Parathyroid adenoma (tissue), 2 donors: ENCODE data around the gene BLVRB.
"Not testable (repeated sequence)": the region's sequence is repeated elsewhere in the genome, so short reads cannot be mapped to it uniquely, and the experiment has no call there.

ENCODE experiments used
- H2AFZ ChIP-seq: fragments of 300-600 bp; sonication (generic); one replicate; pipeline ENCODE4 v1.7.0; 2017; ENCODE audit warnings: antibody characterized with exemption, mild to moderate bottlenecking
- H3K27ac ChIP-seq: fragments of 300-600 bp; sonication (generic); one replicate; pipeline ENCODE4 v1.7.0; 2017
- H3K27me3 ChIP-seq: fragments of 300-600 bp; sonication (generic); one replicate; pipeline ENCODE4 v1.7.0; 2017; ENCODE audit warnings: low read length; ENCODE audit not compliant: control insufficient read depth, insufficient read depth
- H3K36me3 ChIP-seq: fragments of 300-600 bp; sonication (generic); one replicate; pipeline ENCODE4 v1.7.0; 2017; ENCODE audit warnings: low read length; ENCODE audit not compliant: control insufficient read depth, insufficient read depth
- H3K4me1 ChIP-seq: fragments of 300-600 bp; sonication (generic); one replicate; pipeline ENCODE4 v1.7.0; 2017; ENCODE audit warnings: control low read depth
- H3K4me2 ChIP-seq: fragments of 300-600 bp; sonication (generic); one replicate; pipeline ENCODE4 v1.7.0; 2017; ENCODE audit warnings: low read length
- H3K4me3 ChIP-seq: fragments of 300-600 bp; sonication (generic); one replicate; pipeline ENCODE4 v1.7.0; 2017; ENCODE audit warnings: low read depth, low read length
- H3K79me2 ChIP-seq: fragments of 300-600 bp; sonication (generic); one replicate; pipeline ENCODE4 v1.7.0; 2017; ENCODE audit warnings: control low read depth
- H3K9ac ChIP-seq: fragments of 300-600 bp; sonication (generic); one replicate; pipeline ENCODE4 v1.7.0; 2017; ENCODE audit warnings: mild to moderate bottlenecking
- H3K9me3 ChIP-seq: fragments of 300-600 bp; sonication (generic); one replicate; pipeline ENCODE4 v1.7.0; 2017; ENCODE audit warnings: low read length; ENCODE audit not compliant: control insufficient read depth
- TF ChIP-seq, protein P1 (sequence below): fragments of 300-600 bp; sonication (generic); IDR thresholded peaks from one replicate; pipeline ENCODE4 v1.7.0; 2017; ENCODE audit warnings: antibody characterized with exemption, mild to moderate bottlenecking
- donor health status: primary hyperparathyroidism.

BLVRB gene

DNA sequence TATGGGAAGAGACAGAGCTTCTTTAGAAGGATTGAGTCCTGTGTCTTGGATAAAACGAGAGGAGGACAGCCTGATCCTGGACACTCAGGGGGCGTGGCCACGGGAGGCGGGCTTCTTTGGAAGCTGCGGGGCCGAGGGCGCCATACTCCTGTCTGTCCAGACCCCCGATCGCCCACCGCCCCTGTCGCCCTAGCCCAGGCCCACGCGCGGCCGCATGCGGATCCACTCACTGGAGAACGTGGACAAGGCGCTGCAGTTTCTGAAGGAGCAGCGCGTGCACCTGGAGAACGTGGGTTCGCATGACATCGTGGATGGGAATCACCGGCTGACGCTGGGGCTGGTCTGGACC lies 24.3 kb upstream of the BLVRB start:
- Histone ChIP-seq H3K9ac (no peak overlapping the region), H3K4me3 (no peak overlapping the region), H3K27ac (no peak overlapping the region), H3K4me1 (no peaks in the 10 kb centered on the region), H3K79me2 (no peaks in the 10 kb centered on the region), H3K9me3 (no peaks in the 10 kb centered on the region), H3K36me3 (no peaks in the 10 kb centered on the region), H3K4me2 (no peak overlapping the region), H3K27me3 (no peaks in the 10 kb centered on the region), H2AFZ (no peak overlapping the region)
- TF ChIP-seq, protein P1, sequence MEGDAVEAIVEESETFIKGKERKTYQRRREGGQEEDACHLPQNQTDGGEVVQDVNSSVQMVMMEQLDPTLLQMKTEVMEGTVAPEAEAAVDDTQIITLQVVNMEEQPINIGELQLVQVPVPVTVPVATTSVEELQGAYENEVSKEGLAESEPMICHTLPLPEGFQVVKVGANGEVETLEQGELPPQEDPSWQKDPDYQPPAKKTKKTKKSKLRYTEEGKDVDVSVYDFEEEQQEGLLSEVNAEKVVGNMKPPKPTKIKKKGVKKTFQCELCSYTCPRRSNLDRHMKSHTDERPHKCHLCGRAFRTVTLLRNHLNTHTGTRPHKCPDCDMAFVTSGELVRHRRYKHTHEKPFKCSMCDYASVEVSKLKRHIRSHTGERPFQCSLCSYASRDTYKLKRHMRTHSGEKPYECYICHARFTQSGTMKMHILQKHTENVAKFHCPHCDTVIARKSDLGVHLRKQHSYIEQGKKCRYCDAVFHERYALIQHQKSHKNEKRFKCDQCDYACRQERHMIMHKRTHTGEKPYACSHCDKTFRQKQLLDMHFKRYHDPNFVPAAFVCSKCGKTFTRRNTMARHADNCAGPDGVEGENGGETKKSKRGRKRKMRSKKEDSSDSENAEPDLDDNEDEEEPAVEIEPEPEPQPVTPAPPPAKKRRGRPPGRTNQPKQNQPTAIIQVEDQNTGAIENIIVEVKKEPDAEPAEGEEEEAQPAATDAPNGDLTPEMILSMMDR = no peak

- Histone ChIP-seq H3K27ac (no peak overlapping the region), H3K9me3 (no peaks in the 10 kb centered on the region), H3K79me2 (no peaks in the 10 kb centered on the region), H3K27me3 (no peaks in the 10 kb centered on the region), H3K4me2 (no peak overlapping the region), H2AFZ (no peak overlapping the region), H3K36me3 (no peaks in the 10 kb centered on the region), H3K4me1 (no peaks in the 10 kb centered on the region), H3K9ac (no peak overlapping the region), H3K4me3 (no peak overlapping the region)
- TF ChIP-seq, protein P1 = no peak
Measured at GRCh38 chr19:40486017-40486416, 20.5 kb upstream of the BLVRB start.

- H2AFZ ChIP-seq, H3K4me2 ChIP-seq: not testable (repeated sequence)
Measured at GRCh38 chr19:40475878-40476644, 10.5 kb upstream of the BLVRB start.

GRCh38 chr19:40474737-40475136 lies 9.2 kb upstream of the BLVRB start:
- Histone ChIP-seq H3K4me1 (no peaks in the 10 kb centered on the region), H3K9me3 (no peaks in the 10 kb centered on the region), H3K79me2 (no peaks in the 10 kb centered on the region), H3K27ac (no peak overlapping the region), H3K4me3 (no peak overlapping the region), H3K36me3 (no peaks in the 10 kb centered on the region), H3K4me2 (no peak overlapping the region), H2AFZ (no peak overlapping the region), H3K27me3 (no peaks in the 10 kb centered on the region), H3K9ac (no peak overlapping the region)
- TF ChIP-seq, protein P1 = no peak

More at GRCh38 chr19:40475878-40476644, 10.5 kb upstream of the BLVRB start:
- H3K4me3 ChIP-seq, H3K36me3 ChIP-seq, H3K27ac ChIP-seq, H3K9me3 ChIP-seq, H3K79me2 ChIP-seq, H3K4me1 ChIP-seq, H3K9ac ChIP-seq, H3K27me3 ChIP-seq: not testable (repeated sequence)

- Histone ChIP-seq H3K27me3 (no peaks in the 10 kb centered on the region), H3K4me3 (no peak overlapping the region), H3K9ac (no peak overlapping the region), H3K4me2 (no peak overlapping the region), H3K4me1 (no peaks in the 10 kb centered on the region), H3K27ac (no peak overlapping the region), H2AFZ (no peak overlapping the region), H3K9me3 (no peaks in the 10 kb centered on the region), H3K36me3 (no peaks in the 10 kb centered on the region), H3K79me2 (no peaks in the 10 kb centered on the region)
- TF ChIP-seq, protein P1 = no peak
Measured at GRCh38 chr19:40472516-40472915, 7.0 kb upstream of the BLVRB start.
